Lower leg skin (tissue), 3 donors: Measurements from ENCODE around the gene RAB4B.
"Not testable (repeated sequence)": the region's sequence is repeated elsewhere in the genome, so short reads cannot be mapped to it uniquely, and the experiment has no call there.

Experiments
- POLR2A ChIP-seq, 2 donors: fragments of 450-650 bp; IDR thresholded peaks; one replicate each; pipeline ENCODE4 v1.6.1; 2016 to 2017; ENCODE audit warnings: antibody characterized with exemption in 2 of 2, mild to moderate bottlenecking in 1 of 2, moderate library complexity in 1 of 2
- TF ChIP-seq, protein P1 (sequence below), 3 donors: fragments of 450-650 bp; IDR thresholded peaks; one replicate each; pipeline ENCODE4 v1.5.1; 2016; ENCODE audit warnings: antibody characterized with exemption in 3 of 3, mild to moderate bottlenecking in 3 of 3, moderate library complexity in 2 of 3

- TF ChIP-seq, protein P1, sequence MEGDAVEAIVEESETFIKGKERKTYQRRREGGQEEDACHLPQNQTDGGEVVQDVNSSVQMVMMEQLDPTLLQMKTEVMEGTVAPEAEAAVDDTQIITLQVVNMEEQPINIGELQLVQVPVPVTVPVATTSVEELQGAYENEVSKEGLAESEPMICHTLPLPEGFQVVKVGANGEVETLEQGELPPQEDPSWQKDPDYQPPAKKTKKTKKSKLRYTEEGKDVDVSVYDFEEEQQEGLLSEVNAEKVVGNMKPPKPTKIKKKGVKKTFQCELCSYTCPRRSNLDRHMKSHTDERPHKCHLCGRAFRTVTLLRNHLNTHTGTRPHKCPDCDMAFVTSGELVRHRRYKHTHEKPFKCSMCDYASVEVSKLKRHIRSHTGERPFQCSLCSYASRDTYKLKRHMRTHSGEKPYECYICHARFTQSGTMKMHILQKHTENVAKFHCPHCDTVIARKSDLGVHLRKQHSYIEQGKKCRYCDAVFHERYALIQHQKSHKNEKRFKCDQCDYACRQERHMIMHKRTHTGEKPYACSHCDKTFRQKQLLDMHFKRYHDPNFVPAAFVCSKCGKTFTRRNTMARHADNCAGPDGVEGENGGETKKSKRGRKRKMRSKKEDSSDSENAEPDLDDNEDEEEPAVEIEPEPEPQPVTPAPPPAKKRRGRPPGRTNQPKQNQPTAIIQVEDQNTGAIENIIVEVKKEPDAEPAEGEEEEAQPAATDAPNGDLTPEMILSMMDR (IDR thresholded peaks at IDR 0.05) = not testable (repeated sequence)
- not testable (repeated sequence) for TF ChIP-seq POLR2A (IDR thresholded peaks at IDR 0.05)
Observed at GRCh38 chr19:40842012-40842411, 64.0 kb downstream of the RAB4B start.
